ENCODE data around the gene MBD1.
"Not testable (repeated sequence)": the region's sequence is repeated elsewhere in the genome, so short reads cannot be mapped to it uniquely, and the experiment has no call there.

DNA sequence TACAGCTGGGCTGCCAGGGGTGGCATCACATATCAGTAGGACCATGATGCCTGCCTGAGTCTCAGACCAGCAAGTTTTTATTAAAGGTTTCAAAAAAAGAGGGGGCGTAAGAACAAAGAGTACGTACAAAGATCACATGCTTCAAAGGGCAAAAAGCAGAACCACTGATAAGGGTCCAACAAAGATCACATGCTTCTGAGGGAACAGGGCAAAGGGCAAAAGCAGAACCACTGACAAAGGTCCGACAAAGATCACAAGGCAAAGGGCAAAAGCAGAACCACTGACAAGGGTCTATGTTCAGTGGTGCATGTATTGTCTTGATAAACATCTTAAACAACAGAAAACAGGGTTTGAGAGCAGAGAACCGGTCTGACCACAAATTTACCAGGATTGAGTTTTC is 61.1 kb downstream of the MBD1 start:
- TF ChIP-seq, protein P1, sequence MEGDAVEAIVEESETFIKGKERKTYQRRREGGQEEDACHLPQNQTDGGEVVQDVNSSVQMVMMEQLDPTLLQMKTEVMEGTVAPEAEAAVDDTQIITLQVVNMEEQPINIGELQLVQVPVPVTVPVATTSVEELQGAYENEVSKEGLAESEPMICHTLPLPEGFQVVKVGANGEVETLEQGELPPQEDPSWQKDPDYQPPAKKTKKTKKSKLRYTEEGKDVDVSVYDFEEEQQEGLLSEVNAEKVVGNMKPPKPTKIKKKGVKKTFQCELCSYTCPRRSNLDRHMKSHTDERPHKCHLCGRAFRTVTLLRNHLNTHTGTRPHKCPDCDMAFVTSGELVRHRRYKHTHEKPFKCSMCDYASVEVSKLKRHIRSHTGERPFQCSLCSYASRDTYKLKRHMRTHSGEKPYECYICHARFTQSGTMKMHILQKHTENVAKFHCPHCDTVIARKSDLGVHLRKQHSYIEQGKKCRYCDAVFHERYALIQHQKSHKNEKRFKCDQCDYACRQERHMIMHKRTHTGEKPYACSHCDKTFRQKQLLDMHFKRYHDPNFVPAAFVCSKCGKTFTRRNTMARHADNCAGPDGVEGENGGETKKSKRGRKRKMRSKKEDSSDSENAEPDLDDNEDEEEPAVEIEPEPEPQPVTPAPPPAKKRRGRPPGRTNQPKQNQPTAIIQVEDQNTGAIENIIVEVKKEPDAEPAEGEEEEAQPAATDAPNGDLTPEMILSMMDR (IDR thresholded peaks at IDR 0.05; ENCODE audit: insufficient read depth, low read depth, low read length) = not testable (repeated sequence)
- TF ChIP-seq EZH2 (IDR thresholded peaks at IDR 0.05; ENCODE audit: insufficient read depth, low read length) = not testable (repeated sequence)
